HUDEP-2 (cell line): ENCODE data around the gene PIBF1.
A peak's percentile ranks its signal among the peaks of the same experiment; 100 is the strongest.
"Not testable (repeated sequence)": the region's sequence is repeated elsewhere in the genome, so short reads cannot be mapped to it uniquely, and the experiment has no call there.

Source experiments
- DNase-seq, 76 experiments: peaks; one replicate each; lab custom pipeline; 2025; ENCODE audit not compliant: unreplicated experiment in 76 of 76; lab: John Stamatoyannopoulos, UW

PIBF1 gene, protein sequence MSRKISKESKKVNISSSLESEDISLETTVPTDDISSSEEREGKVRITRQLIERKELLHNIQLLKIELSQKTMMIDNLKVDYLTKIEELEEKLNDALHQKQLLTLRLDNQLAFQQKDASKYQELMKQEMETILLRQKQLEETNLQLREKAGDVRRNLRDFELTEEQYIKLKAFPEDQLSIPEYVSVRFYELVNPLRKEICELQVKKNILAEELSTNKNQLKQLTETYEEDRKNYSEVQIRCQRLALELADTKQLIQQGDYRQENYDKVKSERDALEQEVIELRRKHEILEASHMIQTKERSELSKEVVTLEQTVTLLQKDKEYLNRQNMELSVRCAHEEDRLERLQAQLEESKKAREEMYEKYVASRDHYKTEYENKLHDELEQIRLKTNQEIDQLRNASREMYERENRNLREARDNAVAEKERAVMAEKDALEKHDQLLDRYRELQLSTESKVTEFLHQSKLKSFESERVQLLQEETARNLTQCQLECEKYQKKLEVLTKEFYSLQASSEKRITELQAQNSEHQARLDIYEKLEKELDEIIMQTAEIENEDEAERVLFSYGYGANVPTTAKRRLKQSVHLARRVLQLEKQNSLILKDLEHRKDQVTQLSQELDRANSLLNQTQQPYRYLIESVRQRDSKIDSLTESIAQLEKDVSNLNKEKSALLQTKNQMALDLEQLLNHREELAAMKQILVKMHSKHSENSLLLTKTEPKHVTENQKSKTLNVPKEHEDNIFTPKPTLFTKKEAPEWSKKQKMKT

GRCh38 chr13:72781451-72782439 is at the start of gene PIBF1, which contains the start of gene DIS3:
TSS of gene PIBF1 (plus strand) at chr13:72782133. CDS start at chr13:72783470, 1,337 bp downstream.
TSS of gene DIS3 (minus strand) at chr13:72781900. CDS start at chr13:72781832, 68 bp downstream.
- peak; percentile 44 to 99 (median 95) for DNase-seq

- DNase-seq = no peak
Measured at GRCh38 chr13:72737033-72737432, 44.9 kb upstream of the PIBF1 start.

DNA sequence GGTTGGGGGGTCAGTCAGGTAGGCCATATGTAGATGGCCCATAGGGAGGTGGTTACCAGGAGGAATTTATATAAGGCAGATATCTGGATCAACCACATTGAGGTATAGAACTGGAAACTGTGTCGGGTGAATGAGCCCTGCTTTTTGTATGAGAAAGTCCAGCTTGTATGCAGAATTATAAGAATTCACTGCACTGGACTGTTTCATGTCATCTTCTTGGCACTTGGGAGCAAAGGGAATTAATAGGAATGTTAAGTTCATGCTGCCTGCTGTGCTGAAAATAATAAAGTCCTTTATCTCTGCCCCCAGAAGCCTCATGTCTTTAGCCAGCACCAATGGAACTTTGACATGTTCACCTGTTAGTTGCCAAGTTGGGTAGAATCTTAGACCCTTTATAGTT is 41.9 kb upstream of the PIBF1 start:
- DNase-seq = no peak

- DNase-seq = no peak
Measured at GRCh38 chr13:72745260-72745659, 36.7 kb upstream of the PIBF1 start.

DNA sequence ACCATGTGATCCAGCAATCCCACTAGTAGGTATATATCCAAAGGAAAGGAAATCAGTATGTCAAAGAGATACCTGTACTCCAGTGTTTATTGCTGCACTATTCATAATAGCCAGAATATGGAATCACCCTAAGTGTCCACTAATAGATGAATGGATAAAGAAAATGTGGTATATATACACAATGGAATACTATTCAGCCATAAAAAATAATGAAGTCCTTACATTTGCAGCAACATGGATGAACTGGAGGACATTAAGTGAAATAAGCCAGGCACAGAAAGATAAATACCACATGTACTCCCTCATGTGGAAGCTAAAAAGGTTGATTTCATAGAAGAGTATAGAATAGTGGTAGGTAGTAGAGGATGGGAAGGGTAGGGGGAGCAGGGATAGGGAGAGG is 30.7 kb upstream of the PIBF1 start:
- DNase-seq = no peak

- DNase-seq = no peak
Measured at GRCh38 chr13:72754111-72754510, 27.8 kb upstream of the PIBF1 start.

GRCh38 chr13:72757792-72758535 is 24.0 kb upstream of the PIBF1 start:
- DNase-seq = no peak

- no peak for DNase-seq
Measured at GRCh38 chr13:72760189-72760588, 21.7 kb upstream of the PIBF1 start.

DNA sequence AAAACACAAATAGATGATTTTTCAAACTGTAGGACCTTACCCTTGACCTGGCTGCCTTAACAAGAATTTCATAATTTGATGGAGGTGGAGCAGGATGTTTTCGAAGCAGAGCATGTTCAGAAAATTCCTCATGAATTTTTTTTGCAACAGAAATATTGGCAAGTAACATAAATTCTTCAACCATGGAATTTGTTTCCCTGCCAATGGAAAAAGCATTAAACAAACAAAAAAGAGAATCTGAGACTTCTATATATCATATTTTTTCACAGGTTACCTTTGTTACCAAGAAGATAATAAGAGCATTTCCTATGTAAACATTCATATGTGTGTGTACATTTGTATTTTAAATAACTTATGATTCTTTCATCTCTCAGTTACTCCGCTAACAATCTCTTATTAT is 18.5 kb upstream of the PIBF1 start:
- DNase-seq = no peak

GRCh38 chr13:72774019-72774418 is 7.9 kb upstream of the PIBF1 start:
- no peak for DNase-seq

- DNase-seq = peak in 1 of 76 experiments; percentile 1
Measured at GRCh38 chr13:72782717-72783116, 784 bp downstream of the PIBF1 start.

- not testable (repeated sequence) for DNase-seq
Measured at GRCh38 chr13:72784679-72785078, 2.7 kb downstream of the PIBF1 start.

- DNase-seq = no peak
Measured at GRCh38 chr13:72788831-72789230, 6.9 kb downstream of the PIBF1 start.

- no peak for DNase-seq
Measured at GRCh38 chr13:72792640-72793039, 10.7 kb downstream of the PIBF1 start.

DNA sequence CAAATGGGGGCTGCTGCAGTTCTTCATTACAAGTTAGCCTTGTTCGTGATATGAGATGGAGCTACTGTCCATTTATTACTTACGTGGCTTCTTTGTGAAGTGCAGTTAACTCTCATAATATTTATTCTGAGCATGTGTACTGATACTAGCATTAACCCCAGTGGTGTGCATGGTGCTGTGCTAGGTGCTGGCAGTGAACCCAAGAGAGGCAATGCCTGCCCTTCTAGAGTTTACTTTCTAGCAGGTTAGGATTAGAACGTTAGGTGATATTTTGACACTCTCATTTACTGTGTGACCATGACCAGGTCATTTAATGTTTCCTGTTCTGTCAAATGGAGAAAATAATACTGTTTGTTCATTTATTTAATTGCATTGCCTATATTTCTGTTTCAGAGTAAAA is 16.9 kb downstream of the PIBF1 start:
- DNase-seq = no peak

DNA sequence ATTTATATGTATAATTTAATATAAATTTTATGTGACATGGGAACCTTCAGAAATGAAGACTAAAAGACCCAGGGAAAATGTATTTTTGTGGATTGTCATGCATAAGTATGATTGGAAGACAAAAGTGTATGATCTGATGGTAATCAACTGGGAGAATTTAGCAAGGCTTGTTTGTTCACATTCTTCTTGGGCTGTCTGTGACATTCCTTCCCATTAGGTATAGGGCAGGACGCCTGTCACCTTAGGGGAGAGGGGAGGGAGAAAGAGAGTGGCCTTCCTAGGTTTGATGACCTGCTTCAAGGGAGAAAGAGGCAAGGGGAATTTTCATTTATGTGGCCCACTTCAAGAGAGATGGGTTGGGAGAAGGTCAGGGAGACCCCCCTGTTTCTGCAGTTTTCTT is 22.4 kb downstream of the PIBF1 start:
- DNase-seq = no peak

GRCh38 chr13:72805676-72806346 is 23.9 kb downstream of the PIBF1 start:
- peak in 1 of 76 experiments; percentile 5 for DNase-seq

DNA sequence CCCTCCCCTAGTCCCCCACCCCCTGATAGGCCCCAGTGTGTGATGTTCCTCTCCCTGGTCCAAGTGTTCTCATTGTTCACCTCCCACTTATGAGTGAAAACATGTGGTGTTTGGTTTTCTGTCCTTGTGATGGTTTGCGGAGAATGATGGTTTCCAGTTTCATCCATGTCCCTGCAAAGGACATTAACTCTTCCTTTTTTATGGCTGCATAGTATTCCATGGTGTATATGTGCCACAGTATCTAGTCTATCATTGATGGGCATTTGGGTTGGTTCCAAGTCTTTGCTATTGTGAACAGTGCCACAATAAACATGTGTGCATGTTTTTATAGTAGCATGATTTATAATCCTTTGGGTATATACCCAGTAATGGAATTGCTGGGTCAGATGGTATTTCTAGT is 24.6 kb downstream of the PIBF1 start:
- not testable (repeated sequence) for DNase-seq

DNA sequence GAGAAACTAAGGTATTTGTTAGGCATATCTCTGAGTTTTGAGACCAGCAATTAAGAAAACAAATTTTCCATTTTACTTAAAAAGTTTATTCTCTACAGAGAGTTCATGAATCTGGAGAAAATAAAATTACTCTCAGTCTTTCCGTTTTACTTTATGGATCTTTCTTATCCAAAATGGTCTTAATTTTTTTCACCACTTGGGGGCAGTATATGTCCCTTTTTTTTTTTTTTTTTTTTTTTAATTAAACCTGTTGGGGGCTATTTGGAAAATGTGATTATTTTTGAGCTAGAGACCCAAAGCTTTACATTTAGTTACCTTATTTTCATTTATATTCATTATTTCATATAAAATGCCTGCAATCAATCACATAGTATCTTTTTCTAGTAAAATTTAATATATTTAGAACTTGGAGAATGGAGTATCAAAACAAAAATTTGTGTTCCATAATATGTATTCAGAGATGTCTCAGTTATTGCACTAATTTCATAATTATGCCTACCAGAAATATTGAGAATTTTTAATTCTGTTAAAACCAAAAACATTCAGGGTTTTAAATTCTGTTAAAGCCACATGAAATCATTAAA is 27.1 kb downstream of the PIBF1 start:
- peak in 10 of 76 experiments; percentile 1 to 25 (median 4) for DNase-seq
